MM.1S (cell line): ENCODE measurements around the gene ICAM3.

Experiments
- CTCF ChIP-seq: fragments of 300-600 bp; sonication (generic); IDR thresholded peaks from 2 replicates; pipeline ENCODE4 v1.5.1; 2016; ENCODE audit warnings: antibody characterized with exemption, low read length, mixed read lengths
- EZH2 ChIP-seq: fragments of 300-600 bp; sonication (generic); optimal IDR thresholded peaks from 2 replicates; pipeline ENCODE3; 2017; ENCODE audit warnings: low read depth, mild to moderate bottlenecking, antibody characterized with exemption, low read length, mixed read lengths
- EZH2phosphoT487 ChIP-seq: fragments of 300-600 bp; sonication (generic); IDR thresholded peaks from 2 replicates; pipeline ENCODE4 v1.6.1; 2018; ENCODE audit warnings: antibody characterized with exemption, low read length

- TF ChIP-seq CTCF = no peak
- TF ChIP-seq EZH2phosphoT487 = no peak
- no peak for TF ChIP-seq EZH2
Observed at GRCh38 chr19:10339977-10340376, 553 bp upstream of the ICAM3 start.
